GM21526 (cell line): ENCODE results near the gene RESP18.

Source experiments
- ATAC-seq: cut with Tn5 transposase; IDR thresholded peaks from one replicate; pipeline ENCODE4 v1.9.1; 2021; ENCODE audit warnings: moderate library complexity; ENCODE audit not compliant: unreplicated experiment, low FRiP score

RESP18 gene

GRCh38 chr2:219332542-219332941 is at the start of gene RESP18:
Gene RESP18 (minus strand): TSS chr2:219332744.
- ATAC-seq, result no peak

DNA sequence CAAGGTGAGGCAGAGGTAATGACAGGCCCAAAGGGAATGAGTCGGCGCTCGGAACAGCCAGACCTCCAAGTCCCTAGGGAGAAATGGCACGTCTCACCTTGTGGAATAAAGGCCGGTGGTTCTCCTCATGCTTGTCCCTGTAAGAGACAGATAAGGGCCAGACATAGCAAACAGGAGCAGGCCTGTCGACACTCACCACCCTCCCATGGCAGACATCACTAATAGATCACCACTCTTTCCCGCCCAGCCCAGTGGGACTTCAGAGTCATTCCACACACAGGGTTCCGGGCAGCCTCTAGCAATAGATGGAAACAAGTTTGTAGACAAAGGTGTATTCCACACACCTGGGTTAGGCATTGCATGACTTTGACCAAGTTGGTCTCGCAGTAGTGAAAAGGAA is 48.9 kb upstream of the RESP18 start:
- no peak for ATAC-seq

- ATAC-seq, result no peak
Observed at GRCh38 chr2:219380926-219381325, 48.4 kb upstream of the RESP18 start.

DNA sequence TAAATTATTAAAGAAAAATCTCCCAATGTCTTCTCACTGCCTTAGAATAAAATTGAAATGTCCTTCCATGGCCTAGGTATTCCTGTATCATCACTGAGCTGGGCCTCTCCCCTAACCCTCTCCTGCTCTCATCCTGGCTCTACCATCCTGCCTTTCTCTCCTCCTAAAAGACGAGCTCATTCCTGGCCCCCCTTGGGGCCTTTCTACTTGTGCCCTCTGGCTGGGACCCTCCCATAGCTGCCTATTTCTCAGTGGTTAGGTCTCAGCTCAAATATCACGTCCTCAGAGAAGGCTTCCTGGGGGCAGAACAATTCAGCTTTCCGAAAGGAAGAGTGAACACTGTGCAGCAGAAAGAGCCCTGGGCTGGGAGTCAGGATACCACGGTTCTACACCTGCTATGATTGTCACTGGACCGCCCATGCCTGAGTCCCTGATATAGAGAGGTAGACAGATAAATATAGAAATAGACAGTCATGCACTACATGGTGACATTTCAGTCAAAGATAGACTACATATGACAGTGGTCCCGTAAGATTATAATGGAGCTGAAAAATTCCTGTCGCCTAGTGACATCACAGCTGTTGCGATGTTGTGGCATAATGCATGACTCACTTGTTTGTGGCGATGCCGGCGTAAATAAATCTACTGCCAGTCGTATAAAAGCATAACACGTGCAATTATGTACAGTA is 45.8 kb upstream of the RESP18 start:
- no peak for ATAC-seq

GRCh38 chr2:219369447-219369861 is 36.9 kb upstream of the RESP18 start:
- ATAC-seq, result no peak

- ATAC-seq, result no peak
Observed at GRCh38 chr2:219368690-219369191, 36.2 kb upstream of the RESP18 start.

DNA sequence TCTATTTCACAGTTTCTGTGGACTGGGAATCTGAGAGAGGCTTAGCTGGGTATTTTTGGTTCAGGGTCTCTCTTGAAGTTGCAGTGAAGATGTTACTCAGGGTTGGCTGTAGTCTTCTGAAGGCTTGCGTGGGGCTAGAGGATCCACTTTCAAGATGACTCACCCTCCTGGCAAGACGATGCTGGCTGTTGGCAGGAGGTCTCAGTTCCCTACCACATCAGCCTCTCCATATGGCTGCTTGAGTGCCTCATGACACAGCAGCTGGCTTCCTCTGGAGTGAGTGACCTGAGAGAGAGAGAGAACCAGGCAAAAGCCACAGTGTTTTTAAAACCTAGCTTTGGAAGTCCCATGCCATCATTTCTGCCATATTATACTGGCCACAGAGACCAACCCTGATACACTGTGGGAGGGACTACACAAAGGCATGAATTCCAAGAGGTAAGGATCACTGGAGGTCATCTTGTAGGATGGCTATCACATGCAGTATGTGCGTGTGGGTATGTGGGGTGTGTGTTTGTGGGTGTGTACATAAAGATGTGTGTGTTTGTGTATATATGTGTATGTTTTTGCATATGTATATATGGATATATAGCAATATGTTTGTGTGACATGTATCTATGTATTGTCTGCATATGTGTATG is 30.1 kb upstream of the RESP18 start:
- peak; percentile 71 for ATAC-seq

GRCh38 chr2:219362072-219362471 is 29.5 kb upstream of the RESP18 start:
- no peak for ATAC-seq

DNA sequence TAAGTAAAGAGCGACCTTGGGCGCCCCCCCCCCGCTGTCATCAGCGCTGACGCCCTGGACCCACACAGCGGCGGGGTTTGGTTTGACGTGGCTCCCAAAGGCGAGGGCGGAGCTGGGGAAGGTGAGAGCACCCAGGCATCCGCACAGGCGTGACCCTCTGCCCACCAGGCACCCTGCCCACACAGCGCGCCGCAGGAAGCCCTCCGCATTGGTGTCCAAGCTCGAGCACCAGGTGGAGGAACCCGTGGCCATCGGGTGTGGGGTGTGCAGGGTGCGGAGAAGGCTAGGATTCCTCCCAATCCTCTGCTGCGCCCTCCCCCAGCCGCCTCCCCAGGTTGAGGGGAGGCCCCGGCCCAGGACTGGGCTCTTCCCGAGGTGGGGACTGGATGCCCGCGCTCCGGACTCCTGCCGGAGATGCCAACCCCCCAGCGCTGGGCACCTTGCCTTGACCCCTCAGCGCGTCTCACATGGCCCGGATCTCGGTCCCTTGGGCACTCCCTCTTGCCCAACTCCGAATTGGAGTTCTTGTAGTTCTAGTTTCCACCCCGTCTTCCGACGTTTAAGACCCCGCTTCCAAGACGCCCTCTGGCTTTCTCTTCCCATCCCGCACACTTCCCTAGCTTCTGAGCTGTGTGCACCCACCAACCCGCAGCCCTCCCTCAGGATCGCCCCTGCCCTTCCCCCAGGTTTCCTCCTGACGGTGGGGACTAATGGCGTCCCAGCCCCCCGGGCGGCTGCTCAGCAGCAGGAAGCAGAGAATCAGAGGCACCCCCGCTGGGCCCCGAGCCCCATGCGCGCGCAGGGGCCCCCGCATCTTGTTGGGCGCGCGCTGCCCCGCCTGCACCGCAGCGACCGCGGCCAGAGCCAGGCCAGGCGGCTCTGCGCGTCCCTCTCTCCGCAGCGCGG is 25.9 kb upstream of the RESP18 start:
- no peak for ATAC-seq

DNA sequence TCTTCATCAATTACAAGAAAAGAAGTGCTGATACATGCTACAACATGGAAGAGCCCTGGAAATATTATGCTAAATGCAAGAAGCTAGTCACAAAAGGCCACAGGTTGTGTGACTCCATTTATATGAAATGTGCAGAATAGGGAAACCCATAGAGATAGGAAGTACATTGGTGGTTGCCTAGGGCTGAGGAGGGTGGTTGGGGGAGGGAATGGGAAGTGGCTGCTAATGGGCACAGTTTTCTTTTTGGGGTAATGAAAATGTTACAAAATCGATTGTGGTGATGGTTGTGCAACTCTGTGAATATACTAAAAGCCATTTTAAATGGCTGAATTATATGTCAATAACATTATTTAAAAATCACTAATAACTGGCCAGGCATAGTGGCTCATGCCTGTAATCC is 24.3 kb upstream of the RESP18 start:
- ATAC-seq, result no peak

DNA sequence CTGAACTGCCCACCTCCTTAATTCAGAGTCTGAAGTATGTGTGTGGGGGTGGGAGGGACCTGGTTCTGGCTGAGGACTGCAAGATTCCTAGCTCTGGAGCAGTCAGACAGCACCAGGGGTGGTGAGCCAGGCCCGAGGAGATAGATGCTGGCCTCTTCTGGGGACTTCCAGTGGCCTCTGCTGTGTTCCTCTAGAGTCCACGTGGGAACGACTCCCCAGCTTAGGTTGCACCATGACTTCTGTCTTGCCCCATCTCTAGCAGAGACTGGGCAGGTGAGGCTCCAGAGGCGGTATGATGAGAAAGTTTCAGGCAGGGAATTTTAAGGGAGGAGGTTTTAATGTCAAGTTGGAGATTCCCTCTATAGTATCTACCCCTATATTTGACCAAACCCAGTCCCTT is 22.0 kb upstream of the RESP18 start:
- ATAC-seq, result no peak

DNA sequence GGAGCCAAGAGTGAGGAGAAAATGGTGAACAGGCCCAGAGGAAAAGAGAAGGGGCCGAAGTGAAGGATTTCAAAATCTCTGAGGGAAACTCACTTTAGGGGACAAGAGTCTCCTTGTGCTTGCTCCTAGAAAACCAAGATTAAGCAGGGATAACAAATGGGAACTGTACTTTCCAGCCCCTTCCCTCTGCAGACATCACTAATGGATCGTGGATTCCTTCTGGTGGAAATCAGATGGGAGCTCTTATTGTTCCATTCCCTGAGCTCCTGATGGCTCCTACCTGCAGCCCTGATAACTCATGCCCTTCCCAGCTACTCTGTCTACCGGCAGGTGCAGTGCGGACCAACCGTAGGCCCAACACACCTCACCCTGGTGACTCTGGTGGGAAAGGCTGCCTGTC is 20.6 kb upstream of the RESP18 start:
- ATAC-seq, result no peak

GRCh38 chr2:219352448-219353023 is 20.0 kb upstream of the RESP18 start:
- no peak for ATAC-seq

GRCh38 chr2:219350710-219351221 is 18.2 kb upstream of the RESP18 start:
- no peak for ATAC-seq

DNA sequence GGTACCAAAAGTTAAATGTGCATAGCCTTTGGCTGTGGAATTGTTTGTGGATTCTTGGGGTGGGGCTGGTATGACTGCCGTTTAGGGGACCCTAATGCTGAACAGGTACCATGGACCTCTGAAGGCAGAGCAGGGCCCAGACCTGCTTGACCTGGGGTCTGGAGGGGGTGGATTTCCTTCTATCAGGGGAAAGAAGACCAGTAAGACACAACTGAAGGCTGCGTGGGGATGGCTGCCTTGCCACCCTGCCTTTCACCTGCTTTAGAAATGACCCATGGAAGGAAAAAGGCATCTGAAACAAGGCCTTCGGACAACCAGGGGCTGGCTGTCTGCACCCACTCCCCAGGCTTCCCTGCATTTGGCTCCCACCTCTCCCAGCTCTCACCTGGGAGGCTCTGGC is 17.7 kb upstream of the RESP18 start:
- ATAC-seq, result no peak

DNA sequence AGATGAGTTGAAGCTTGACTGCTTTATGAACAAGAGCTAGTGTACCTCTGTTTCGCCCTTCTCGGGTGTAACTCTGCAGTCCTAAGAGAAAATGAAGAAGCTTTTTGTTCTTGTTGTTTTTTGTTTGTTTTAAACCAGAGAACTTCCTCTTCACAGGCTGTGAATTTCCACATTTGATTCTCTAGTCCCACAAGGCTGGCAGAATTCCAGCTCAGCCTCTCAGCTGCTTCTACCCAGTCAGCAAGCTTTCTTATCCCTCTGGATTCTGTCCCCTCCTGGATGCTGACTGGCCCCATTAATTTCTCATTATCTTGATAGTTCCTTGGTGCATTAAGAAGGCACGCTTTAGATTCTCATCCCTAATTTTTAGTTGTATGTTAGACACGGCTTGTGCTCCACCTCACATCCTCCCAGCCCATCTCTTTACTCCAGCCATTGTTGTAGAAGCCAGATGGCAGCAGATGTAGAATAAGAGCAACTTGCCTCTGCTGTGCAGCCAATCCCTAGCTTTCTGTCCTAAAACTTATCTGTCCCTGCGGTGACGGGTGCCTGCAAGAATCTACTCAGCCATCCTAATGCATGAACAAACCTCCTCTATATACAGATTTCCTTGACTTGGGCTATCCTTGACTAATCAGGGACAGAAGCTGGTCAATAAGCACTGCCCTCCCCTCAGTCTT is 12.3 kb upstream of the RESP18 start:
- ATAC-seq, result no peak

GRCh38 chr2:219335373-219335786 is 2.8 kb upstream of the RESP18 start:
- no peak for ATAC-seq

DNA sequence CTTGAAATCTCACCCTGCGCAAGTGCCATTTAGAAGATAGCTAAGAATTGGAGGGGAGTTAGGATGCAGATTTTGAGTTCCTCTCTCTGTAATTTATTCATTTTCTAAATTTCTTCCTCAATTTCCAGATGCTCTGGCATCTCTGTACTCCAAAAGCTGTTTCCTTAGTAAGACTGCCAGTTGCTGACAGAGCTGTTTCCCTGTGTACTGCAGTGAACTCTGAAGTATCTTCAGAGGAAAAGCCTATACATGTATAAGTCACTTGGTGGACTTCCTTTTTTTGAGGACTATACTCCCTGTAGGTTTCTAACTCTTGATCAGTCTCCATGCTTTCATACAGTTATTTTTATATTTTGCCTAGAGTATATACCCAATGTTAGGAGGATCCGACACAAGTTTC is 1.5 kb upstream of the RESP18 start:
- no peak for ATAC-seq

GRCh38 chr2:219331560-219332213 is 857 bp downstream of the RESP18 start:
- ATAC-seq, result no peak

GRCh38 chr2:219327719-219328118 is 4.8 kb downstream of the RESP18 start:
- no peak for ATAC-seq
